A549 (cell line): ENCODE data around the gene TTLL11. TPM values are rescaled to one million over a fixed set of nuclear protein-coding genes. Genes with fewer than 3 reads are reported as not detected.

Experiments used
- ATAC-seq, 2 experiments: fragments of 200-7000 bp in 1 of 2; fragments of >200 bp in 1 of 2; cut with Nextera tagmentation in 1 of 2; cut with Tn5 transposase in 1 of 2; 3 replicates each; pipeline versions ENCODE4 v1.8.0 to v1.9.1; 2018 to 2020; ENCODE audit warnings: mild to moderate bottlenecking in 1 of 2, moderate library complexity in 1 of 2
- CTCF ChIA-PET: fragments of 300-600 bp; sonication (Branson Sonifier 250); formaldehyde crosslinking; extraction: SDS; loops from one replicate; lab custom pipeline; 2021; ENCODE audit warnings: antibody characterized with exemption, inconsistent platforms; lab: Yijun Ruan, JAX
- POLR2A ChIA-PET: fragments of 350-600 bp; formaldehyde crosslinking; extraction: SDS; loops from one replicate; lab custom pipeline; 2021; ENCODE audit warnings: antibody characterized with exemption, inconsistent platforms; lab: Yijun Ruan, JAX
- DNase-seq, 2 experiments: peaks; one replicate each; pipeline versions ENCODE4 v3.0.0 to v3.0.0-alpha.2; 2011 to 2016; ENCODE audit warnings: low read depth in 1 of 2, low spot score in 1 of 2
- FAIRE-seq: peaks from 2 replicates; lab custom pipeline; 2011; peaks lifted over from hg19 to GRCh38; lab: Jason Lieb, UNC
- H3K27ac ChIP-seq, 2 experiments: fragments of >200 bp; sonication (Bioruptor Twin); formaldehyde crosslinking; 3 replicates each; pipeline ENCODE4 v1.5.1; 2016 to 2017
- H3K4me1 ChIP-seq: fragments of >200 bp; sonication (Bioruptor Twin); formaldehyde crosslinking; 3 replicates; pipeline ENCODE4 v1.6.1; 2016
- H3K4me2 ChIP-seq: fragments of >200 bp; sonication (Bioruptor Twin); formaldehyde crosslinking; 3 replicates; pipeline ENCODE4 v1.6.1; 2016
- H3K4me3 ChIP-seq: fragments of >200 bp; sonication (Bioruptor Twin); formaldehyde crosslinking; 3 replicates; pipeline ENCODE4 v1.5.1; 2016
- H3K9me3 ChIP-seq: fragments of >200 bp; sonication (Bioruptor Twin); formaldehyde crosslinking; 3 replicates; pipeline ENCODE4 v1.6.1; 2016
- CTCF ChIP-seq: fragments of >200 bp; sonication (Bioruptor Twin); formaldehyde crosslinking; IDR thresholded peaks from 3 replicates; pipeline ENCODE4 v1.5.1; 2016
- E2F6 ChIP-seq: IDR thresholded peaks from 2 replicates; pipeline ENCODE4 v1.6.1; 2012; ENCODE audit warnings: low read depth, borderline replicate concordance
- EHF ChIP-seq: fragments of 250-450 bp; sonication (Bioruptor Pico); IDR thresholded peaks from 2 replicates; pipeline ENCODE4 v1.5.0; 2020; ENCODE audit warnings: mild to moderate bottlenecking
- FOSL2 ChIP-seq, 2 experiments: fragments of 450-650 bp in 1 of 2; fragments of >200 bp in 1 of 2; sonication (Bioruptor Twin) in 1 of 2; formaldehyde crosslinking; IDR thresholded peaks; 2 replicates each; pipeline versions ENCODE4 v1.5.0 to v1.6.1; 2016 to 2020; ENCODE audit warnings: mild to moderate bottlenecking in 1 of 2, moderate library complexity in 1 of 2
- FOXS1 ChIP-seq: fragments of 250-450 bp; sonication (Bioruptor Pico); IDR thresholded peaks from 2 replicates; pipeline ENCODE4 v1.5.0; 2020; ENCODE audit warnings: mild to moderate bottlenecking, moderate library complexity
- HOXA7 ChIP-seq: fragments of 250-450 bp; sonication (Bioruptor Pico); IDR thresholded peaks from 2 replicates; pipeline ENCODE4 v1.5.0; 2020; ENCODE audit warnings: mild to moderate bottlenecking, moderate library complexity
- KDM5A ChIP-seq: fragments of 200-600 bp; sonication (generic); IDR thresholded peaks from 2 replicates; pipeline ENCODE4 v1.6.1; 2016; ENCODE audit warnings: antibody characterized with exemption, mild to moderate bottlenecking
- MAFK ChIP-seq: fragments of 450-650 bp; IDR thresholded peaks from 2 replicates; pipeline ENCODE4 v1.6.1; 2014; ENCODE audit not compliant: partially characterized antibody
- MAX ChIP-seq: IDR thresholded peaks from 2 replicates; pipeline ENCODE4 v1.6.1; 2012
- NR3C1 ChIP-seq: fragments of >200 bp; sonication (Bioruptor Twin); formaldehyde crosslinking; IDR thresholded peaks from 3 replicates; pipeline ENCODE4 v1.6.1; 2017
- PBX3 ChIP-seq: IDR thresholded peaks from 2 replicates; pipeline ENCODE4 v1.6.1; 2012
- POLR2A ChIP-seq: IDR thresholded peaks from 2 replicates; pipeline ENCODE4 v1.6.1; 2012; ENCODE audit warnings: mild to moderate bottlenecking, low read length
- REST ChIP-seq: fragments of 200-600 bp; sonication (generic); IDR thresholded peaks from 2 replicates; pipeline ENCODE4 v1.6.1; 2016; ENCODE audit warnings: antibody characterized with exemption, mild to moderate bottlenecking, moderate library complexity
- RNF2 ChIP-seq: fragments of 200-600 bp; sonication (generic); IDR thresholded peaks from 2 replicates; pipeline ENCODE4 v1.6.1; 2016; ENCODE audit warnings: low read depth, mild to moderate bottlenecking, antibody characterized with exemption, moderate library complexity, borderline replicate concordance
- TP53 ChIP-seq: fragments of 250-450 bp; sonication (Bioruptor Pico); IDR thresholded peaks from 2 replicates; pipeline ENCODE4 v1.5.0; 2021; ENCODE audit warnings: mild to moderate bottlenecking, moderate library complexity
- ZC3H11A ChIP-seq: fragments of 450-650 bp; IDR thresholded peaks from 2 replicates; pipeline ENCODE4 v1.6.1; 2014; ENCODE audit warnings: antibody characterized with exemption, mild to moderate bottlenecking
- ZFP36 ChIP-seq: fragments of 450-650 bp; IDR thresholded peaks from 2 replicates; pipeline ENCODE4 v1.6.1; 2014; ENCODE audit warnings: borderline replicate concordance; ENCODE audit not compliant: partially characterized antibody
- WGBS: methylation state at CpG from one replicate; pipeline ENCODE4 v1.1.6; 2017; ENCODE audit errors: missing lambda C conversion rate; 5-methylcytosine and 5-hydroxymethylcytosine counted together
- polyA plus RNA-seq, 4 experiments: library from polyadenylated mRNA; depleted of rRNA in 3 of 4; stranded (reverse); fragments of >200 nt; fragmentation: RNase III in 1 of 4; extraction: RNeasy Plus Mini Kit Qiagen cat#74134 plus additional on column Dnase treatment in 1 of 4; gene quantifications; 2 replicates in 3 of 4; 3 replicates in 1 of 4; pipeline ENCODE4 v1.2.3, GENCODE V29; 2011 to 2017

Gene TTLL11
- polyA plus RNA-seq, 2 of the 4 experiments (the other 2 are of a cell fraction), result 1.8 to 2.6 TPM

- Histone ChIP-seq H3K4me1 (peaks cover 11% of the 10 kb centered on the region; the same call in 2 of the 3 replicates), H3K4me3 (no peak overlapping the region), H3K27ac (no peak overlapping the region), H3K9me3 (no peaks in the 10 kb centered on the region), H3K4me2 (no peak overlapping the region)
- DNase-seq (no peak), ATAC-seq (no peak), FAIRE-seq (no peak)
- 77% methylated on average over 6 of the region's 6 CpGs for WGBS
- no peak for TF ChIP-seq PBX3
- no peak for TF ChIP-seq E2F6
- TF ChIP-seq FOXS1 (CRISPR knock-in tag), result no peak
- no peak for TF ChIP-seq HOXA7 (CRISPR knock-in tag)
- no peak for TF ChIP-seq RNF2
- ChIA-PET CTCF (no interaction called here), POLR2A (no interaction called here)
Measured at GRCh38 chr9:121914017-121914595, 179.0 kb downstream of the TTLL11 start.

- DNase-seq (peak in 1 of 2 experiments; percentile 14), ATAC-seq (peak in 1 of 2 experiments; percentile 52; a peak in 3 of 6 replicates), FAIRE-seq (no peak)
- Histone ChIP-seq H3K4me2 (peak overlapping the region; percentile 37), H3K4me3 (no peak overlapping the region)
- CTCF ChIA-PET, result no interaction called here
- TF ChIP-seq ZC3H11A (no peak), ZFP36 (no peak), MAFK (no peak), POLR2A (no peak), KDM5A (no peak), REST (no peak), FOSL2 (IDR thresholded peaks at IDR 0.05) (no peak), FOSL2 (CRISPR knock-in tag; IDR thresholded peaks at IDR 0.05) (no peak), TP53 (CRISPR knock-in tag) (no peak), CTCF (no peak), NR3C1 (no peak), EHF (CRISPR knock-in tag) (no peak), MAX (no peak), HOXA7 (CRISPR knock-in tag) (no peak)
- TF ChIP-seq, all 56 proteins: peak for 0
- Histone ChIP-seq H3K9me3 (no peaks in the 10 kb centered on the region), H3K4me1 (peaks cover 11% of the 10 kb centered on the region; the same call in 2 of the 3 replicates), H3K27ac (no peak overlapping the region)
- WGBS, result 42% methylated on average over 4 of the region's 4 CpGs
- POLR2A ChIA-PET, result no interaction called here
Measured at GRCh38 chr9:121912812-121913627, 180.1 kb downstream of the TTLL11 start.
